ENCODE data around the gene COX4I1.
"Not testable (repeated sequence)": the region's sequence is repeated elsewhere in the genome, so short reads cannot be mapped to it uniquely, and the experiment has no call there.

Gene COX4I1

DNA sequence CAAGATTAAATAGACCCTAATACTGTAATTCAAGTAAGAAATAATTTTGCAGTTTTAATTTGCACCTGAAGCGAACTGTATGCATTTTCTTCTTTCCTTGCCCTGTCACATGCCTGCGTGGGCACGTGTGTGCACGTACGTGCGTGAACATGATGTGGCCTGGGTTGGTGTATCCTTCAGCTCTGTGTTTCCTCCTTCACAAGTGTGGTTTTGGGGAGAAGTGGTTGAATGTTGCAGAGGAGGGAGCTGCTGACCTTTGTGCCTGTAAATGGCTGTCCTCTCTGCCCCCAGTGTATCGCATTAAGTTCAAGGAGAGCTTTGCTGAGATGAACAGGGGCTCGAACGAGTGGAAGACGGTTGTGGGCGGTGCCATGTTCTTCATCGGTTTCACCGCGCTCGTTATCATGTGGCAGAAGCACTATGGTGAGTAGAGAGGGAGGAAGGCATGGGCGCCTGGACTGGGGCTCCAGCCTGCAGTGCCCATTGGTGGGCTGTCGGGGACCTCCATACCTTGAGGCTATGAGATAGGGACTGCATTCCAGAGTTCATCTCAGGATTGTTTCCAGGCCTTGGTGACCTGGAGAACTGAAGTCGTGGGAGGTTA, 6.0 kb downstream of the COX4I1 start:
- DNase-seq: no peak

DNA sequence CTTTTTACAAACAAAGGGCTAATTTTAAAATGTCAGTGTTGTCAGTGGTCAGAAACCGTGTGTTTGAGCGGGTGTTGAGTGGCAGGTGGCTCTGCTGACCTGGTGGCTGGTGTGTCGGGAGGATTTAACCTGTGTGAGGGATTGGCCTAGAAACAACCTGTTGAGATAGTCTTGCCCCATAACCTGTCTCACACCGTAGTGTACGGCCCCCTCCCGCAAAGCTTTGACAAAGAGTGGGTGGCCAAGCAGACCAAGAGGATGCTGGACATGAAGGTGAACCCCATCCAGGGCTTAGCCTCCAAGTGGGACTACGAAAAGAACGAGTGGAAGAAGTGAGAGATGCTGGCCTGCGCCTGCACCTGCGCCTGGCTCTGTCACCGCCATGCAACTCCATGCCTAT, 7.0 kb downstream of the COX4I1 start:
- DNase-seq: no peak

DNA sequence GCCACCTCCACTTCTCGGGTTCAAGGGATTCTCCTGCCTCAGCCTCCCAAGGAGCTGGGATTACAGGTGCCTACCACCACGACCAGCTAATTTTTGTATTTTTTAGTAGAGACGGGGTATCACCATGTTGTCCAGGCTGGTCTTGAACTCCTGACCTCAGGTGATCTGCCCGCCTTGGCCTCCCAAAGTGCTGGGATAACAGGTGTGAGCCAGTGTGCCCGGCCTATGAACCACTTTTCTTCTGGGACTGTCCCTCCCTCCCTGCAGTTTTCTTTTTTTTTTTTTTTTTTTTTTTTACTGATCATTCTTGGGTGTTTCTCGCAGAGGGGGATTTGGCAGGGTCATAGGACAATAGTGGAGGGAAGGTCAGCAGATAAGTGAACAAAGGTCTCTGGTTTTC, 7.8 kb downstream of the COX4I1 start:
- not testable (repeated sequence) for DNase-seq

DNA sequence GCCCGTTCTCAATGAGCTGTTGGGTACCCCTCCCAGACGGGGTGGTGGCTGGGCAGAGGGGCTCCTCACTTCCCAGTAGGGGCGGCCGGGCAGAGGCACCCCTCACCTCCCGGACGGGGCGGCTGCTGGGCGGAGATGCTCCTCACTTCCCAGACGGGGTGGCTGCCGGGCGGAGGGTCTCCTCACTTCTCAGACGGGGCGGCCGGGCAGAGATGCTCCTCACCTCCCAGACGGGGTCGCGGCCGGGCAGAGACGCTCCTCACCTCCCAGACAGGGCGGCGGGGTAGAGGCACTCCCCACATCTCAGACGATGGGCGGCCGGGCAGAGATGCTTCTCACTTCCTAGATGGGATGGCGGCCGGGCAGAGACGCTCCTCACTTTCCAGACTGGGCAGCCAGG, 8.6 kb downstream of the COX4I1 start:
- DNase-seq: not testable (repeated sequence)

DNA sequence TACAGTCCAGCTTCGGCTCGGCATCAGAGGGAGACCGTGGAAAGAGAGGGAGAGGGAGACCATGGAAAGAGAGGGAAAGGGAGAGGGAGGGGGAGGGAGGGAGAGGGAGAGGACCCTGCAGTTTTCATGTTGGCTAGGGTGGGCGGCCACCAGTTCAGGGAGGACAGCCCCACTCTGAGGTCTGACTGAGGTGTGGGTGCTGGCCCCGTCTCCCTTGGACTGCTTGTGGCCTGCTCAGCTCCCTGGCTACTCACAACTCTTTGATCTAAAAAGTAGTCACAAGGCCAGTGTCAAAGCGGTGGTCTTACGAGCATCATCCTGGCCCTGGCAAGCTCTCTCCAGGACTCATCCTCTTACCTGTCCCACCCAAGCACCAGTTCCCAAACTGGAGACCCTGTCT, 9.4 kb downstream of the COX4I1 start:
- DNase-seq: no peak

DNA sequence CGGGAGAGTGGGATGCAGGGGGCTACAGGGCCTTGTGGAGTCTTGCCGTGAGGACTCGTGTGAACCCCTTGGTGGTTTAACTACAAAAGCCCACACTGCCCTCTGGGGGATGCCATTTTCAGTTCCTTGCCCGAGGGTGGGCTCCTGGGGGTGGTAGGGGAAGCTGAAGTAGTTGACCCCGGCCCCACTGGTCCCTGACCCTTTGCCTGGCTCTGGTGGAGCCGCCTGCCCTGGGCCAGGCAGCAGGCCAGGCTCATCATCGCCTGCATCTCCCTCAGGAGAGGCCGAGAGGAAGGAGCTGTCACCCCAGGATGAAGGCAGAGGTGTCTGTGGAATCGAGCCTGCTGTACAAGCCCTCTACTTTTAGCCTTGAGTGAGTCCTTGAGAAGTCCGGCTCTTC, 10.2 kb downstream of the COX4I1 start:
- DNase-seq: no peak

DNA sequence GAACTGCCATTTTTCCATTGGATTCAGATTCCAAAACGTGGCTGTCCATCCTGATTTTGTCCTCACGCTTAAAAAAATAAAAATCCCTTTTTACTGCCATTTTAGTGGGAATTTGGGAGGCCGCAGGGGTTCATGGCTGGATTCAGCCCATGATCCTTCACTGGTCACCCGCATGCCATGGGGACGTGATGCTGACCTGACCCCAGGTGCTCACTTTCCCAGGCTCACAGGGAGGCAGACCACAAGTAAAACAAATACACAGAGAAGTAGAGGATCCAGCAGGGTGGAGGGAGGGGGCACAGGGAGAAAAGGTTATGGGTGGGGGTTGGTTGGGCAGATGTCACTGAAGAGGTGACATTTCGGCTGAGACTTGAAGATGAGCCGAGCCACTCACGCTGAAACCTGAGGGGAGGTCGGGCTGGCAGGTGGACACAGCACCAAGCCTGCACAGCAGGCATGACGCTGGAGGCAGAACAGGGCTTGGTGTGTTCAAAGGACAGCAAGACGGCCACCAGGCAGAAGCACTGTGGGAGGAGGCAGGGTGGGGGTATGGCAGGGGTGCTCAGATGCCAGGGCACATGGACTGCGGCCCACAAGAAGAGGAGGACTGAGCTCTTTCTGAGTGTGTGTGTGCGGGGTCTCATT, 10.7 kb downstream of the COX4I1 start:
- DNase-seq: no peak

DNA sequence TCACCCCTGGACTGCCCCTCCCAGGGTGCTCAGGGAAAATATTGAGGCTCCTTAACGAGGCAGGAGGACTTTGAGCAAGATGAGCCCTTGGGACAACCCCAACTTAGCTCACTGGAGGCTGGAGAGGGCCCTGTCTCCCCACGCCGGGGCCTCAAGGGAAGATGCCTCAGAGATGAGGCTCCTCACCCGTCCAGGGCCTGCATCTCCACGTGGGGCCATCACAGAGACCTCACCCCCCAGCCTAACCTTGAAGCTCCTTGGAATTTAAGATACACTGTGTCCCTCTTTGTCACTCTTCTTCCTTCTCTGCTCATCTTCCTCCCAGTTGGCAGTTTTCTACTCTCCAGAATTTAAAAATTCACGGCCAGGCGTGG, 11.2 kb downstream of the COX4I1 start:
- DNase-seq: no peak

DNA sequence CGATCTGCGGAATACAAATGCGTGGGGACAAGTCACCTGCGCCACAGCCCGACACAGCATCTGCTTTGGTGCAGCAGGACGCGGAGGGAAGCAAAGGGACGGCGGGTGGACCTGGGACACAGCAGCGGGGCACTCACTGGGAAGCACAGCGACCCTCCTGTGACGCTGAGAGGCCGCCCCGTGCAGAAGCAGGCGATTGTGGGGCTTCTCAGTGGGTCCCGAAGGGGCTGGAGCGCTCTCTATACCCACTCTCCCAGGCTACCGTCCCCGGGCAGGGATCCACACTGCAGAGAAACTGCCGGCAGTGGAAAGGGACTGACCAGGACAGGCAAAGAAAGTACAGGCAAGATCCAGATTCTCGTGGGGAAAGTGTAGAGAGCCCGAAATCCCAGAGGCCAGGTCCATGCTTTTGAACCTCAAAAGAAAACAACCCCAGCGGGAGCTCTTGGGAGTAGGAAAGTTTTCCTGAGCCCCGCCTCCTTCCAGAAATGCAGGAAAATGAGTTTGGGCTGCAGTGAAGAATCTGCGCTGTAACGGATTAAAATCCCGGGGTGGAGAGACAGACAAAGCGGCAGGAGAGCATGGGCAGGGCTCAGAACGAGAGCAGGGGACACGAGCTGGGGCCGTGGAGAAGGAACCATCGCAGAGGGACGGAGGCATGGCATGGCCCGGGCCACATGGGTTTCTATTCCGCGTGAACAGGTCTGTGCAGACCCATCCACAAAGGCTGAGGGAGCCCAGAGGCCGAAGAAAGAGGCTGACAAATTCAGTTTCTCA, 12.7 kb downstream of the COX4I1 start:
- no peak for DNase-seq

DNA sequence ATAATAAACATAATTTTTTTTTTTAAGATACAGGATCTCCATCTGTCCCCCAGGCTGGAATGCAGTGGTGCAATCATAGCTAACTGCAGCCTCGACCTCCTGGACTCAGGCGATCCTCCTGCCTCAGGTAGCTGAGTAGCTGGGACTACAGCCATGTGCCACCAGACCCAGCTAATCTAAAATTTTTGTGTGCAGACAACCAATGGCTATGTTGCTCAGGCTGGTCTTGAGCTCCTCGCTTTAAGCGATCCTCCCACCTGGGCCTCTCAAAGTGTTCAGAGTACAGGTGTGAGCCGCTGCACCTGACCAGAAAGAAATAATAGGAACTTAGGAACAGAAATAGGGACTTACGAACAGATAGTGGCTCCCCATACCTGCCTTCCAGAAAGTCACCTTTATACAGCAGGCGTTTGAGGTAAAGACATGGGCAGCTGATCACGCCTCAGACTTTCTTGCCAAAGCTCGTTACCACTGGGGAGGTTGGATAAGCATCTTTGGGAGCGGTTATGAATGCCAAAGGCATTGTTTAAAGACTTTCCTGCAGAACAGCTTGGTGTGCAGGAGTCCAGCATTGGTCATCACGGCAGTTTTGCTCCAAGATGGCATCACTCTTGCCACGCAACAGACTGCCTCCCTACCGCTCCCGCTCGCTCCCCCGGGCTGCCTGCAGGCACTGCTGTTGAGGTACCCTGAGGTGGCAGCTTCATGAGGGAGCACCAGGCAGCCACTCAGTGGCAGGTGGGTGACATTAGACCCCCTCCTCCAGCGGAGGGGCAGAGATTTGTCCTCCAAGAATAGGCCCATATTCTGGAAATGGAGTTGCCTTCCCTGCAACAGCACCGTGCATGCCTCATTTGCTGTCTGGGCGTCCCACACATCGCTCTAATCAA, 13.6 kb downstream of the COX4I1 start:
- DNase-seq: no peak

DNA sequence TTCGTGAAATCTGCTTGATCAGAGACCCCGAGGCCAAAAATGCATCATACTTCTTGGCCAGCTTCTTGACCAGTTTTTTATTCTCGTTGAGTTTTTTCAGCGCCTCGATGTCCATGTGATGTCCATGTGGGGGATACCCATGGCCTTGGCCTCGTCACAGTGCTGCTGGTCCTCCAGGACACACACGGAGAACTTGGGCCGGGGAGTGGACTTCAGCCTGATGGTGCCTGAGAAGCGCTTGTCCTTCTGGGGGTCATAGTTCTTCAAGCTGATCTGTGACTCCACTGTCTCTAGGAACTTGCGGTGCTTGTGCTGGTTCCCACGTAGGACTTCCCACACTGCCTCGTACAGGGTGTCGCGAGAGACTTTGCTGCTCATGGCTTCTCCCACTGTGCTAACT, 16.7 kb downstream of the COX4I1 start:
- no peak for DNase-seq

DNA sequence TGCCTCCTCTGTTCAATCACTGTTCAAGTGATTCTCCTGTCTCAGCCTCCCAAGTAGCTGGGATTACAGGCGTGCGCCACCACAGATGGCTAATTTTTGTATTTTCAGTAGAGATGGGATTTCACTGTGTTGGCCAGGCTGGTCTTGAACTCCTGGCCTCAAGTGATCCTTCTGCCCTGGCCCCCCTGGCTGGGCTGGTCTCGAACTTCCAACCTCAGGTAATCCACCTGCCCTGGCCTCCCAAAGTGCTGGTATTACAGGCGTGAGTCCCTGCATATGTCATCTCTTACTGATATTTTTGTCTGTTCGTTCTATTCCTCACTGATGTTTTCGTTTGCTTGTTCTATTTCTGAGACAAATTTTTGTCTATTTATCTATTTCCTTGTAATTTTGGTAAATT, 17.7 kb downstream of the COX4I1 start:
- DNase-seq: not testable (repeated sequence)

DNA sequence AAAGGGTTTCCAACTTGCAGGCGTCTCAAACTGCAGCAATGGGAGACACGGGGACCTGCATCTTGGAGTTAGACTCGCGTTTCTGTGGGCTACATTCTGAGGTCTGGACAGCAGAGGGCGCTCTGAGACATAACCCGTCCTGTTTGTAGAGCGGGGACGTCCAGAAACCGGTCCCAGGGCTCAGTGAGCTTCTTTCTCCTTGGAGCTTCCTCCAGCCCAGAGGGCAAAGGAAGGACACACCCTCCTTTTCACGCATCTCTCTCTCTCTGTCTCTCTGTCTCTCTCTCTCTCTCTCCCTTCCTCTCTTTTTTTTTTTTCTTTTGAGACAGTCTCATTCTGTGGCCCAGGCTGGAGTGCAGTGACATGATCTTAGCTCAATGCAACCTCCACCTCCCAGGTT, 19.8 kb downstream of the COX4I1 start:
- peak; percentile 73 for DNase-seq

DNA sequence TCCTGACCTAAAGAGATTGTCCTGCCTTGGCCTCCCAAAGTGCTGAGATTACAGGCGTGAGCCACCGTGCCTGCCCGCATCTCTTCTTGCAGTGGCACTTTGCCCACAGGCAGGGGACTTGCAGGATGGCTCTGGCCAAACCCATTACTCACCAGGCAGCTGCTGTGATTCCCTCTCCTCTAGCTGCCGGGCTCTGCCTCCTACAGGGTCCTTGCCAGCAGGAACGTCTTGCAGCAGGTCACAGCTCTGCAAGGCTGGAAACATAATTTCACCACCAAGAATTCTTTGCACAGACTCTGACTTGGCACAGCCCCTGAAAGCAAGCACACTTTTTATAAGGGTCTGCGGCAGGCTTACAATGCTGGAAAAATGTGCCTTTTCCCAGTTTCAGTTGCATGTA, 20.3 kb downstream of the COX4I1 start:
- no peak for DNase-seq

DNA sequence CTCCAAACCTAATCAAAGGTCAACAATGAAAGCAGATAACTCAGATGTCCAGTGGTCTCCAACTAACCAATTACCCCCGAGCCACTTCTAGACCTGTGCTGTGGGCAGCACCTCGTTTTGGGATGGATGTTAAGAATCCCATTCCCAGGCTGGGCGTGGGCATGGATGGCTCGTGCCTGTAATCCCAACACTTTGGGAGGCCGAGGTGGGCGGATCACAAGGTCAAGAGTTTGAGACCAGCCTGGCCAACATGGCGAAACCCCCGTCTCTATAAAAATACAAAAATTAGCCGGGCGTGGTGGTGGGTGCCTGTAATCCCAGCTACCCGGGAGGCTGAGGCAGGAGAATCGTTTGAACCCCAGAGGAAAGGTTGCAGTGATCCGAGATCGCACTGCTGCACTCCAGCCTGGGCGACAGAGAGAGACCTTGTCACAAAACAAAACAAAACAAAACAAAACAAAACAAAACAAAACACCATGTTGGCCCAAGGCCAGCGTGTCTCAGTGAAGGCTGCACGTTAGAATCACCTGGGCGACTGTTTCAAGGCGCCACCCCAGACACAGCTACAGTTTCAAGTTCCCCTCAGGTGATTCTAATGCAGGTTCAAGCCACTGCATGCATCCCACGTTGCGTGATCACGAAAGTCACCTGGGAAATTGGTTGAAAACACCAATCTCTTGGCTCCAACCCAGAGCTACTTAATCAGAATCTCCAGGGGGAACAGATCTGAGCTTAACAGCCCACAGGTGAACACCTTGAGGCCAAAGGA, 21.3 kb downstream of the COX4I1 start:
- no peak for DNase-seq

DNA sequence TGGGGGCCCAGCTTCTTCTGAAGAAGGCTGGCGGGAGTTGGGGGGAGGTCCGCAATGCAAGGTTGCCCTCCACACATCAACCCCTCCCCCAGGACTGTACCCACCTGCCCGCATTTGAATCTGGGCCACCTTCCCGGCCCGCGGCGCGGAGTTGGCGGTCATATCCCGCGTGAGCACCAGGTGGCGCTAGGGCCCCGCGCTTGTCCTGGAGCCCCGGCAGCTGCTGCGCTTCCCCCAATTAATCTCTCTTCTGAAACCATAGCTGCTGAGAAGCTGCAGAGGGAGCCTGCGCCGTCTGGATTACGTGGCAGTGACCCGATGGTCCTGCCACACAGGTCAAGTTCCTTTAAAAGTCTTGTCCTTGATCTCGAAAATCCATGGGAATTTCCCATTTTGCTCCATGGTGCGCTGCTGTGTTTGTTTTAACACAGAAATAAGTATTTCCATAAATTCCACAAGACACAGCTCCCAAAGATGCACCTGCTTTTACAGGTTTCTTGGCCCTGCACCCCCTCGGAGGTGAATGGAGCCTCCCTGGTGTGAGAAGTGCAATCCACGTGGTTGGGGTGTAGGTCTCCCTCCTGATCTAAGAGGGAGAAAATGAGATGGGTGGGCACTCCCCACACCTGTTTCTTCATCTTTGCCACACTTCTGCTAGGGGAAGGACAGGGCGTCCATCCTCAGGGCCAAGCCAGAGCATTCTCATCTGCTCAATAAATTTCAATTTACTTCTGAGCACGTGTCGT, 22.1 kb downstream of the COX4I1 start:
- DNase-seq: peak; percentile 84

DNA sequence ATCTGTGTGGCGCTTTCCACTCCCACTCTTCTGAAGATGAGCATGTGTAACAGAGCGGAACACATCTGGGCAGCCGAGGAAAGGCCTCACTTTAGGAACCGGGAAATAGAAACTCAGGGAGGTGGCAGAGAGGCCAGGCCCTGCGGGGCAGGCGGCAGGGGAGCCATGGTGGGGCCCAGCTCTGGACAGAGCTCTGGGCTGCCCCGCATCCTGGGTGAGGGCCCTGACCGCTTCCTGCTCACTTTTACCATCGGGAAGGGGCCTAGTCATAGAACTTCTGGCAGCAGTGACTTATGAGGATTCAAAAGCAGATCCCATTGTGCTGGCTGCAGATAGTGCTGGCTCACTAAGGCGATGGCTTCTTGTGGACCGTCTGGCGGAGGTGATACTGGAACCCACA, 22.6 kb downstream of the COX4I1 start:
- no peak for DNase-seq

DNA sequence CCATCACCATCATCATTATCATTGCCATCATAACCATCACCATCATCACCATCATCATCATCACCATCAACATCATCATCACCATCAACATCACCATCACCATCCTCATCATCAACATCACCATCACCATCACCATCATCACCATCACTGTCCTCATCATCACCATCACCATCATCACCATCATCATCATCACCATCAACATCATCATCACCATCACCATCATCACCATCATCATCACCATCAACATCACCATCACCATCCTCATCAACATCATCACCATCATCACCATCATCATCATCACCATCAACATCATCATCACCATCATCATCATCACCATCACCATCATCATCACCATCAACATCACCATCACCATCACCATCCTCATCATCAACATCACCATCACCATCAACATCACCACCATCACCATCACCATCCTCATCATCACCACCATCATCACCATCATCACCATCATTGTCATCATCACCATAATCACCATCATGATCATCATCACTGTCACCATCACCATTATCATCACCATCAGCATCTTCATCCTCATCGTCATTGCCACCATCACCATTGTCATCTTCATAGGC, 23.9 kb downstream of the COX4I1 start:
- no peak for DNase-seq

DNA sequence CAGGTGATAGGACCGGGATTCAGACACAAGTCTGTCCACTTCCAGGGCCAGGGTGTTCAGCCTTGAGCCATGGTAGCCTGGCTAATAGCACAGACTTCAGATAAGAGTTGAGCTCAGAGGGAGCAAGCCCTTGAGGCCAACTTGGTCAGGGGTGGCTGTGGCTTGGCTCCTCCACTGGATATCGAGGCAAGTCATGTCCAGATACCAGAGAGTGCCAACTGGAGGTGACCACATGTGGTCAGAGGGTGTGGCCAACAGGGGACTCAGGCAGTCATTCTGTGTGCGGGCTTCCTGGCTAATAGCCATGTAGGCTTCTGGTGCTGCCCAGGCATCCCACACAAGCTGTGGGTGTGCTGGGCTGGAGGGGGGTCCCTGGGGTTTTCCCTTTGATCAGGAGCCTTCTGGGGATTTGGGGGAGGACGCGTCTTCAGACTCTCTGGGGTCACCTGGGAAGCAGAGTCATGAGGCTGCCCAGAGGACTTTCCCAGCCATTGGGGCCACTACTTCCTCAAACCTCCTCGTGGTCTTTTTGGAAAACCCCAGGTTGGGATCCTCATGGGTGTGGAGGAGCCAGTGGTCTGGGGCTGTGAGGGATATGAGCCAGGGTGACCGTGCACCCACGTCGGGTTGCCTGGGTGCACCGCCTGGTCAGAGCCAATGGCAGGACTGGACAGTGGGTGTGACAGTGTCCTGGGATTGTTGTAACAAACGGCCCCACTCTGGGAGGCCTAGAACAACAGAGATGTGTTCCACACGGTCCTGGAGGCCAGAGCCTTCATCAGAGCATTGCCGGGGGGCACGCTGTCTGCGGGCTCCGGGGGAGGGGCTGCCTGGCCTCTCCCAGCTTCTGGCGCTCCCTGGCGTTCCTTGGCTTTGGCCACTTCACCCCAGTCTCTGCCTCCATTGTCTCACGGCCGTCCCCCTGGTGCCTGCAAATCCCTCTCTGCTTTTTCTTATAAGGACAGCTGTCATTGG, 25.0 kb downstream of the COX4I1 start:
- DNase-seq: no peak

DNA sequence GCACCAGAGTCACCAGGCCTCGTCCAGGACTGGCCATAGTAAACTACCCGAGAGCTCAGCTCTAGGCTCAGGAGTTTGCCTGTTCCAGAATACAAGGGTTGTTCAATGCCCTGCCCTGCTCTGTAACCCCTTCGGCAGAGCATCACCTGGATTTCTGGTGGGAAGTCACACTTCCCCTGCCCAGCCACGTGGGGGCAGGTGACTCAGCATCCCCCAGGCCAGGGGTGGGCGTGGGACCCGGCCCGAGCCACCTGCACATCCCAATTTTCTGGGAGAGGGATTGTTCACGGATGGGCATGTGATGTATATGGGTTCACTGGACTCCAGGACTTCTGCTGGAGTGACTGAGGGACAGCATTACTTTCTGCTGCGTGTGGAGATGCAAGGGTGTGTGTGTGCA, 25.8 kb downstream of the COX4I1 start:
- DNase-seq: no peak
